Stimulated activated CD8-positive, alpha-beta memory T cell treated with anti-CD3 and anti-CD28 coated beads, Interleukin-7, amount 100 ng/mL, for 48 hours (primary cell): ENCODE results near the gene MAPKAPK5.
"Not testable (repeated sequence)": the region's sequence is repeated elsewhere in the genome, so short reads cannot be mapped to it uniquely, and the experiment has no call there.

ENCODE experiments used
- DNase-seq, 2 donors: peaks; one replicate each; pipeline ENCODE4 v3.0.0-alpha.2; 2020; ENCODE audit warnings: low read depth in 1 of 2; ENCODE audit errors: extremely low read depth in 1 of 2

Gene MAPKAPK5

GRCh38 chr12:111827907-111828306 lies 14.1 kb upstream of the MAPKAPK5 start:
- no peak for DNase-seq

GRCh38 chr12:111828338-111828979 lies 13.6 kb upstream of the MAPKAPK5 start:
- DNase-seq, result no peak

GRCh38 chr12:111829635-111830034 lies 12.4 kb upstream of the MAPKAPK5 start:
- not testable (repeated sequence) for DNase-seq

GRCh38 chr12:111834740-111835386 lies 7.2 kb upstream of the MAPKAPK5 start:
- DNase-seq, result not testable (repeated sequence)

GRCh38 chr12:111835531-111836181 lies 6.4 kb upstream of the MAPKAPK5 start:
- DNase-seq, result not testable (repeated sequence)

GRCh38 chr12:111838353-111838752 lies 3.7 kb upstream of the MAPKAPK5 start:
- no peak for DNase-seq

GRCh38 chr12:111840807-111841206 lies 1.2 kb upstream of the MAPKAPK5 start:
- no peak for DNase-seq

- DNase-seq, result no peak
Measured at GRCh38 chr12:111841236-111841749, 735 bp upstream of the MAPKAPK5 start.

- peak in 1 of 2 donors; percentile 5 for DNase-seq
Measured at GRCh38 chr12:111842556-111843396, 748 bp downstream of the MAPKAPK5 start.

- no peak for DNase-seq
Measured at GRCh38 chr12:111846016-111846415, 4.0 kb downstream of the MAPKAPK5 start.

GRCh38 chr12:111850526-111850925 lies 8.5 kb downstream of the MAPKAPK5 start:
- no peak for DNase-seq

- no peak for DNase-seq
Measured at GRCh38 chr12:111858186-111858585, 16.2 kb downstream of the MAPKAPK5 start.

- DNase-seq, result no peak
Measured at GRCh38 chr12:111858778-111859177, 16.8 kb downstream of the MAPKAPK5 start.

- DNase-seq, result no peak
Measured at GRCh38 chr12:111864913-111865312, 22.9 kb downstream of the MAPKAPK5 start.

GRCh38 chr12:111867531-111867930 lies 25.5 kb downstream of the MAPKAPK5 start:
- DNase-seq, result no peak

- no peak for DNase-seq
Measured at GRCh38 chr12:111868676-111869588, 26.9 kb downstream of the MAPKAPK5 start.

GRCh38 chr12:111869671-111870070 lies 27.6 kb downstream of the MAPKAPK5 start:
- no peak for DNase-seq

GRCh38 chr12:111870216-111870615 lies 28.2 kb downstream of the MAPKAPK5 start:
- no peak for DNase-seq

- no peak for DNase-seq
Measured at GRCh38 chr12:111870706-111871105, 28.7 kb downstream of the MAPKAPK5 start.

- no peak for DNase-seq
Measured at GRCh38 chr12:111873113-111873512, 31.1 kb downstream of the MAPKAPK5 start.
